ENCODE results near the gene RHOBTB1.
"Not testable (repeated sequence)": the region's sequence is repeated elsewhere in the genome, so short reads cannot be mapped to it uniquely, and the experiment has no call there.

The RHOBTB1 gene

DNA sequence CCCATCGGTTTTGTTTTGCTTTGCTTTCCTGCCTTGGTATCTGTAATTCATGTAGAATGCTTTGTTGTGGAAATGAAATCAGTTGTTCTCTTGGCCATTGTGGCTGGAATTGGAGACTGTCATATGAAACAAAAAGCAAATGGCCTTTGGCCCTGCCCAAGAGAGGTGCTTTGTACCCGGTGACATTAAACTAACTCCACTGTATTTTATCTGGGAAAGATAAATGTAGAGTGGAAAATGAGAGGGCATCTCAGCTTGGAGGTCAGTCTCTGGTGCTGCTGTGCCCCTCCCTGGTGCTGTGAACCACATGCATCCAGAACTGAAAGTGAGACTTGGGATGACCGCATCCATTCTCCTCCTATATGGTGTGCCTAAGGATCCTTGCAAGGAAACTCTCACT lies 90.3 kb downstream of the RHOBTB1 start:
- DNase-seq, result no peak

DNA sequence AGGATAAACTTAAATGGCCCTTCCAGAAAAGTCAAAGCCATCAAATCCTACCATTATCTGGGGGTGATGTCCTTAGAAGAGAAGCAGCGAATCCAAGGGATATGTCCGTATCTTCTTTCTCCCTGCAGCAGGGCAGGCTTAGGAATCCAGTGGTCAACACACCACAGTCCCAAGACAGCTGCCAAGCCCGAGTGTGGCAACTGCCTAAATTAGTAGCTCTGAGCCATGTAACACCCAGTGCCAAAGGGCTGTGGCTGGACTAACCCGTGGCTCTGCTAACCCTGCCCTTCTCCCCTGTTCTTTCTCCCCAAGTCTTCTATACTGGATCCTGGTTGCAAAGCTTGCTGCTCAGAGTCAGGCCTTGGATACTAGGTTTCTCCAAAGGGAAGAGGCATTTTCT lies 90.9 kb downstream of the RHOBTB1 start:
- DNase-seq, result no peak

DNA sequence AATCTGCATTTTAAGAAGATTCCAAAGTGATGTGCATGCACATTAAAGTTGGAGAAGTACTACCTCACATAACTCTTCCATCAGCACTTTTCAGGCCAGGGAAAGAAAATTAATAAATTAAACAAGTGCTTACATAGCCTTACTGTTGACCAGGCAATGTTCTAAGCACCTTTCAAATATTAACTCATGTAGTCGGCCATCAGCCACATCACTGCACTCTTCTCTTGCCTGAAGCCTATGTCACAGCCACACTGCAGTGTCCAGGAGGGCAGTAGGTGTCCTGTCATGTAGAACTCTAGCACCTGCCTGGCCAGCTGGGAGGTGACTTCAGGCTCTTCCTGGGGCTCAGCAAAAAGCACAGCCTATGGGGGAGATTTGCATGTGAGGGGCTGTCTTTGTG lies 94.2 kb downstream of the RHOBTB1 start:
- DNase-seq, result no peak

DNA sequence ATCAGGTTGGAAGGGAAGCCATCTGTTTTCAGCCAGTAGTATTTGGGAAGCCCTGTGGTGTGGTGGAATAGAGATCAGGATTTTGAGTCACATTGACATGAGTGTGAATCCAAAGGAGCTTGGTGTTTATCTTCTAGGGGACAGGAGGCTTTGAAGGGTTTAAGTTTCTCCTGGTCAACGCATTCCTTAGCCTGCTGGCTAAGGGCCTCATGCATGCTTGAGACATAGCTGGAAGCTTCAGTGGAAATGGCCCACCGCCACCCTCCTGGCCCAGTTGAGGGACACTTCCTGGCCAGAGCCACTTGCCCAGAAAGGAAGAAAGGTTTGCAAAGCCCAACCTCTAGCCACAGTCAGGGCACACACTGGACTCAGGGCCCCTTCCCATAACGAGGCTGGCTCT lies 94.8 kb downstream of the RHOBTB1 start:
- no peak for DNase-seq

DNA sequence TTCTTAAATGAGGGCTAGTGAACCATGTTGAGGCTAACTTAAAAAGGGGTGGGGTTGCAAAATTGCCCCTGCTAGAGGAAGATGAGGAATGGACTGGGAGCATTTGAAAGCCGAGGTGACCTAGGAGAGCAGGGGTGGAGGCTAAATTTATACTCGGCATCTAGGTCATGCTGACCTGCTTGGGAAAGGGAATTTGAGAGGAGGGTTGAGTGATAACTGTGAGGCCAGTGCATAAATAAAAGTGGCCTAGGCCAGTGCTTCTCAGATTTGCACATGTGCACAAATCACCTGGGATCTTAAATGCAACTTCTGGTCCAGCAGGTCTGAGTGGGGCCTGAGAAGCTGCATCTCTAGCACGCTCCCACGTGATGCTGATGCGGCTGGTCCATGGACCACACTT lies 95.3 kb downstream of the RHOBTB1 start:
- DNase-seq, result no peak

DNA sequence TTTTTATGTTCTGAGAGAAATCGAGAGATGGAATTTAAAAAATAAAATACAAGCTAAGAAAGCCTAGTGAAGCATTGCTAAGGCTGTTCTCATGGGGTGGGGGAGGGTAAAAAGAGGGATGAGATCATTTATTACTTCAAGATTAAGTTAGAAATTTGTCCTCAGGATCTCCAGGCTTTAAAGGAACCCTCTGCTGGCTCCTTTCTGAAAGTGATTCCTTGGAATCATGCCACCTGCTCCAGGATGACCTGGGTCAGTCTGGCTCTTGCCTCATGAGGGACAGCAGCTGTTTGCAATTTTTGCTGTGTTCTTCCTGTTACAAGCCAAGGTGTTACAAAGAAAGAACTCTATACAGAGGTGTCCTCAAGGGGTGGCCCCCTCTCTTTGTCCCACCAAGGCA lies 95.9 kb downstream of the RHOBTB1 start:
- no peak for DNase-seq

DNA sequence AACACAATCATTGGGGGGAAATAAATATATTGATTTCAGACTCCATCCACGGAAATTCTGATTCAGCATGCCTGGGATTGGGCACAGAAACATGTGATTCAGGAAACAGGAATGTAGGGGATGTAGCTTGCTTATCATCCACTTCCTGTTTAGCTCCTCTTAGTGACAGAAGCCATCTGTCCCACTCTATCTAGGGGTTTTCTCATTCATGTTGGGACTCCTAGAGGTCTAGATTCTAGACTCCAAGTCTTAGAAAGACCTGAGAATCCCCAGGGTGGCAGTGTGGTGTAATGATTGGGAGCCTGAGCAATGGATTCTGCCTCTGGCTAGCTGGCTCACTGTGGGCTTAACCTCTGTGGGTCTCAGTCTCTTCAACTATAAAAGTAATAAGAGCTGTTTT lies 97.8 kb downstream of the RHOBTB1 start:
- no peak for DNase-seq

DNA sequence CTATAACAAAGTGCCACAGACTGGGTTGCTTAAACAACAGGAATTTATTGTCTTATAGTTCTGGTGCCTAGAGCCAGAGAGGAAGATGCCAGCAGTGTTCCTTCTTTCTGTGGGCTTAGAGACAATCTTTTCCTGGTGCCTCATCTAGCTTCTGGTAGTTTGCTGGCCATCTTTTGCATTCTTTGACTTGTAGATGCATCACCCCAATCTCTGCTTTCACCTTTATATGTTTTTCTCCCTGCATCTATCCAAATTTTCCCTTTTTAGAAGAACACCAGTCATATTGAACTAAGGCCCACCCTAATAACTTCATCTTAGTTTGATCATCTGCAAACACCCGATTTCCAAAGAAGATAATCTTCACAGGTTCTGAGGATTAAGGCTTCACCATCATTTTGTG lies 98.9 kb downstream of the RHOBTB1 start:
- DNase-seq, result no peak

DNA sequence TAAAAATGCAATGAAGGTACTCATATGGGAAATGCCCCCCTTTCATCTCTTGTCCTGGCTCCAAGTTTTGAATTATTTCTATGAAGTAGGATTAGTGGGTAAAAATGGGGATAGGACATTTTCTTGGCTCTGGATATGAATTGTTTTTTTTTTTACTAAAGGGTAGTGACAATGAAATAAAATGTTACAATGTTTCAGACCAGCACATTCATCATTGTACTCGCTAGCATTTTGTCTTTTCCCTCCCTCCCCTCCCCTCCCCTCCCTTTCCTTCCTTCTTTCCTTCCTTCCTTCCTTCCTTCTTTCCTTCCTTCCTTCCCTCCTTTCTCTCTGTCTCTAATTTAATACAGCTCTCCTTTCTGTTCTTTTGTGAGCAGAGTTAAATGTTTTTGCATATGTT lies 101.3 kb downstream of the RHOBTB1 start:
- DNase-seq, result no peak

DNA sequence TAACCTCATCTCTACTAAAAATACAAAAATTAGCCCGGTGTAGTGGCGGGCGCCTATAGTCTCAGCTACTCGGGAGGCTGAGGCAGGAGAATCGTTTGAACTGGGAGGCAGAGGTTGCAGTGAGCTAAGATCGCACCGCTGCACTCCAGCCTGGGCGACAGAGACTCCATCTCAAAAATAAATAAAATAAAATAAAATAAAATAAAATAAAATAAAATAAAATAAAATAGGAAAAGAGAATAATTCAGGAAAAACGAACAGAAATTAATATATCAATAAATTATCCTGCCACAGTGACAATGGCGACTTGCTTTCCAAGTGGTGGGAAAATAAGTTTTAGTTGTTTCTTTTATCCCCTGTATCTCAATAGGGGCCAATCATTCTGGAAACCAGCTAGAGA lies 102.8 kb downstream of the RHOBTB1 start:
- not testable (repeated sequence) for DNase-seq

DNA sequence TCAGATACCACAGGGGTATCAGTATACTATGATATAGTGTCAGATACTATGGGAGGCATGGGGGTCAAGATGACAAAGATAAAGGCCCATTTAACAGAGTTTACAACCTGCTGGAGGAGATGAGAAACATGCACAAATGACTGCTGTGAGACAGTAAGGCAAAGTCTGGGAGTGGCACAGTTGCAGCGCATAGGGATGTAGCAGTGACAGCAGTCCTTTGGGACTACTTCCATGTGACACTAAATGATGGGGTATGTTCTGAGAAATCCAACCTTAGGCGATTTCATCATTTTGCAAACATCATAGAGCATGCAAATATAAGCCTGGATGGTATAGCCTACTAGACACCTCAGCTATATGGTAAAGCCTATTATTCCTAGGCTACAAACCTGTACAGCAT lies 108.9 kb downstream of the RHOBTB1 start:
- DNase-seq, result no peak

DNA sequence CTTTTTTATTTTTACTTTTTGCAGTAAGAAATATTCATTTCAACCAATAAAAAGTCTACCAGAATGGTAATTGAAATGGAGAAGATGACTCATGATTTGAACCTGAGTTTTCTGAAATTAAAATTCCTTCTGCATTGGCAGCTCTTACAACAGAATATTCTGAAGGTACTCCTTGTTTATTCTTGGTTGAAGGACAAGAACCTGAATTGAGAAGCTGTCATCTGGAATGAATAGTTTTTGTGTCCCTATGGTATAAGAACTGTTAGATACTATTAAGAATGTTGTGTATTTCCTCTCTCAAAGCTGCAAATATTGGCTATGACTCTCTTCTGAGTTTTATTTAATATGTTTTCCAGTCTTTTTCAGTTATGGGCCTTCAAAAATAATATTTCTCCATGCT lies 109.6 kb downstream of the RHOBTB1 start:
- DNase-seq, result no peak

DNA sequence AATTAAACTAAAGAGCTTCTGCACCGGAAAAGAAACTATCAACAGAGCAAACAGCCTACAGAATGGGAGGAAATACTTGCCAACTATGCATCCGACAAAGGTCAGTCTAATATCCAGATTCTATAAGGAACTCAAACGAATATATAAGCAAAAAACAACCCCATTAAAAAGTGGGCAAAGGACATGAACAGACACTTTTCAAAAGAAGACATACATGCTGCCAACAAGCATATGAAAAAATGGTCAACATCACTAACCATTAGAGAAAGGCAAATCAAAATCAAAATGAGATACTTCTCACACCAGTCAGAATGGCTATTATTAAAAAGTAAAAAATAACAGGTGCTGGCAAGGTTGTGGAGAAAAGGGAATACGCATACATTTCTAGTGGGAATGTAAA lies 111.8 kb downstream of the RHOBTB1 start:
- not testable (repeated sequence) for DNase-seq

DNA sequence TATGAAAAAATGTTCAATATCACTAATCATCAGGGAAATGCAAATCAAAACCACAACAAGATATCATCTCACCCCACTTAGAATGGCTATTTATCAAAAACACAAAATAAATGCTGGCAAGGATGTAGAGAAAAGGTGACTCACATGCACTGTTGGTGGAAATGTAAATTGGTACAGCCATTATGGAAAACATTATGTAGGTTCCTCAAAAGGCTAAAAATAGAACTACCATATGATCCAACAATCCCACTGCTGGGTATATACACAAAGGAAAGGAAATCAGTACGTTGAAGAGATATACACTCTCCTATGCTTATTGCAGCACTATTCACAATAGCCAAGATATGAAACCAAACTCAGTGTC lies 115.5 kb downstream of the RHOBTB1 start:
- no peak for DNase-seq

DNA sequence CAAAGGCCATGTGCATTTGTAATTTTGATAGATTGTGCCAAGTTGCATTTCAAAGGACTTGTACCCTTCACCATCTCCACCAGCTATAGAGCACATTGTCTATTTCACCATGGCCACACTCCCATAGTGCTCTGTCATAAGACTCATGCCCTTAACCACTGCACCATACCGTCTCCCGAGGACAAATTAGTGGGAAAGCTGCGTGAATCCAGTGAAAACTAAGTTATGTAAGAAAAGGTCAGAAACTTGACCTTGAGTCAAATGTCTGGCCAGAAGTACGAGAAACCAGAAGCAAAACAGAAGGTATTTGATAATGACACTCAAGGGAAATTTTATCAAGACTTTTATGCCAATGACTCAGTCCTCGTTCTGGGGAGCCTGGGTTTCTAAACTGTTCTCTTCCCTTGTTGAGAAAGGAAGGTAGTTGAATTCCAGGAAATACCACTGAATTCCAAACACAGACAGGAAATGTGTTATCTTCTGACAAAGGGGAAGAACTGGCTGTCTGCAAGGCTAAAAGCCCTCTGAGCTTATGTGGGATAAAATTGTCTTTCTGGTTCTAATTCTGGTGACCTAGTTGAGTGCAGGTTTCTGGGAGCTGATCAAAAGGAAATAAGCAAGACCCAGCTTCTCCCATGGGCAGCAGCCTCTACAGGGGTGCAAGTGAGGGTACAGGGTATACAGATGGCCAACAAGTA lies 116.0 kb downstream of the RHOBTB1 start:
- no peak for DNase-seq

DNA sequence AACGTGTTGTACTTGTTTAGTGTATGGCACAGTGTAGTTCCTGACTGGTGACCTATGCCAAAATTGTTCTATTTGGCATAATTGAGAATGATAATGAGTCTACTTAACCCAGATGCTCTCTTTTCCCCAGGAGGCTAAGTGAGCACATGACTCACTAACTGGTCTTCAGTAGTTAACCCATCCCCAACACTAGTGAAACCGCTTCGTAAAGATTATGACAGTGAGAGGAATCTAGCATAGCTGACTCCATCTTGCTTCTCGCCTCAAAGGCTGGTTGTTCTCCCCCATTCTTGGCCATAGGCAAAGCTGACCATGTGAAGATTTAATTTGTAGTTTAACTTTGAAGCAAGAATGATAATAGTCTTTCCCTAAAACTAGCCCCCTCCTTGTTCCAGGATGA lies 118.5 kb downstream of the RHOBTB1 start:
- no peak for DNase-seq

DNA sequence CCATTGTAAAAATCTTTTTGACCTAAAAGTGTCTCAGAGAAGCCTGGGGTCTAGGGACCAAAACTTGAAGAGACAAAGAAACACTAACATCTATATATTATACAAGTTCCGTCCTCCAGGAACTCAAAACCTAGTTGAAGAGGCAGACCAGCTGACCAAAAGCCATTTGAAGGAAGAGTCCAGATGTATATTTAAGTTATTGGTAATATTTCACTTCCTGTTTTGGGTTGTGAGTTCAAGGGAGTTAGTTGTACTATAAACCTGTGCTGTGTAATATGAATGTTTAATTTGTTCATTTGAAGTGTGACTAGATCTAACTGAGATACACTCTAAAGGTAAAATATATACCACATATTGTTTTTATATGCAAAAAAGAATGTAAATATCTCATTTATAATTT lies 120.7 kb downstream of the RHOBTB1 start:
- DNase-seq, result no peak

DNA sequence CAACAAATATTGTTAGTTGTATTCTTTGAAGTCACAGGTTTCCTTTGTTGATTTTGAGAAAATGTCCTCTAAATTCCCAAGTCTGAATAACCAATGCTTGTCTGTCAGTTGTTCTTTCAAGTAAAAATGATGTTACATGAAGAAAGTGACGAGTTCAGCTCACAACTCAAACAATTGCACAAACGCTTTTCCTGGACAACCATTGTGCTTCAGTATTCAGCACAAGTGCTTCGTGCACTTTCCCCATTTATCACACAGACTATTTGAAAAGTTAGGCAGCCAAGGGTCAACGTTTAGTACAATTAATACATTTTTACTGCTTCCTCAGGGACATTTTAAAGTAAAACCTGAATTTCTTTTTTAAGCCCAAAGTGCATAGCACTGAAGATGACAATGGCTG lies 121.2 kb downstream of the RHOBTB1 start:
- DNase-seq, result no peak

DNA sequence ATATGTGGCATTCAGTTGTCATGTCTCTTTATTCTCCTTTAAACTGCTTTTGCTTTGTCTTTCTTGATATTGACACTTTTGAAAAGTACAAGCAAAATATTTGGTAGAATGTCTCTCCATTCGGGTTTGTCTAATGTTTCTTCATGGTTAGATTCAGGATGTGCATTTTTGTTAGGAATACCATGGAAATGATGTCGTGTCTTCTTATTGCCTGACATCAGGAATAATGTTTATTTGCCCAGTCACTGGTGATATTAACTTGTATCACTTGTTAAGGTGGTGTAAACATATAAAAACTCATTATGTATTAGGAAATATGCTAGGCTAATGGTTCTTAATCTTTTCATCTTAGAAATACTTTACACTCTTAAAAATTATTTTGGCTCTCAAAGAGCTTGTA lies 122.3 kb downstream of the RHOBTB1 start:
- DNase-seq, result no peak

DNA sequence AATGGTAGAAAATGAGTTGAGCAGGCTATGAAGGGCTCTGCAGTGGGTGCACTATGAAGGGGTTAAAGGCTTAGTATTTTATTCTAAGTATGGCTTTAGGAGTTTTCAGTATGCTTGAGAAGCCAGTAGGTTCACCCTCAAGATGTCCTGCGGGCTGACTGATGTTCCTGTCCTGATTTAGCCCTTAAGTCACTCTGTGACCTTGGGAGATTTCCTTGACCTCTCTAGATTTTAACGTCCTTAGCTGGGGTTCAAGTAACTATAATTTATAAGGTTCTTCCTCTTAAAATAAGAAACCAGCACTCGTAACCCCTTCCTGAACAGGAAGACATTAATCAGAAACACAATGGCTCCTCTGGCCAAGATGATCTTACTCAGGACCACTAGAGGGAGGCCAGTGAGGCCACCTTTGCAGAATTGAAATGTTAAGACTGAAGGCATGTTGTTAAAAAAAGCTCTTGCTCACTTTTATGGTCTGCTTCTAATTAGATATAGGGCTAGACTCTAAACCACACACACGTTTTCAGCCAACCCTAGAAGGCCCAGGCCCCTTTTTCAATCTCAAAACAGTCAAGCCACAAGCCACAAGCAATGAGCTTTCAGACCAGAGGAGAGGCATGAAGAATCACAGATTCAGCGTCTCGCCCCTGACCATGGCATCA lies 123.8 kb downstream of the RHOBTB1 start:
- DNase-seq, result no peak
